Keratinocyte (primary cell): Measurements from ENCODE around the gene IRF8. TPM values are rescaled to one million over a fixed set of nuclear protein-coding genes. Genes with fewer than 3 reads are reported as not detected.

Experiments used
- DNase-seq: peaks from one replicate; pipeline ENCODE4 v3.0.0-alpha.2; 2011; ENCODE audit warnings: low read depth, missing footprints, low spot score
- FAIRE-seq: peaks from 2 replicates; lab custom pipeline; 2011; peaks lifted over from hg19 to GRCh38; lab: Jason Lieb, UNC
- H2AFZ ChIP-seq: 2 replicates; pipeline ENCODE4 v1.6.0; 2012; ENCODE audit warnings: low read length, control low read depth, inconsistent platforms; ENCODE audit not compliant: control insufficient read depth
- H3K27ac ChIP-seq: 2 replicates; pipeline ENCODE4 v1.5.1; 2011; ENCODE audit warnings: low read length; ENCODE audit not compliant: control insufficient read depth, insufficient read depth
- H3K27me3 ChIP-seq: 3 replicates; pipeline ENCODE4 v1.6.0; 2011; ENCODE audit warnings: low read length; ENCODE audit not compliant: control insufficient read depth, insufficient read depth; ENCODE audit errors: extremely low read depth
- H3K36me3 ChIP-seq, 2 experiments: 2 replicates in 1 of 2; 3 replicates in 1 of 2; pipeline ENCODE4 v1.5.1; 2011; ENCODE audit warnings: low read length in 2 of 2, mild to moderate bottlenecking in 1 of 2; ENCODE audit not compliant: control insufficient read depth in 2 of 2, insufficient read depth in 2 of 2; ENCODE audit errors: extremely low read depth in 1 of 2
- H3K4me1 ChIP-seq: 3 replicates; pipeline ENCODE4 v1.5.1; 2011; ENCODE audit warnings: low read length; ENCODE audit not compliant: control insufficient read depth, insufficient read depth; ENCODE audit errors: extremely low read depth
- H3K4me2 ChIP-seq: 3 replicates; pipeline ENCODE4 v1.6.0; 2011; ENCODE audit warnings: low read depth, low read length; ENCODE audit not compliant: control insufficient read depth, insufficient read depth; ENCODE audit errors: extremely low read depth
- H3K4me3 ChIP-seq, 3 experiments: fragments of 200-600 bp in 1 of 3; sonication (generic) in 1 of 3; 2 replicates in 2 of 3; 3 replicates in 1 of 3; pipeline ENCODE4 v1.5.1; 2011 to 2016; ENCODE audit warnings: low read length in 3 of 3, mild to moderate bottlenecking in 3 of 3, control low read depth in 2 of 3, inconsistent platforms in 1 of 3, low read depth in 1 of 3, mixed read lengths in 1 of 3, mixed run types in 1 of 3, moderate library complexity in 1 of 3; ENCODE audit not compliant: control insufficient read depth in 2 of 3, insufficient read depth in 2 of 3; ENCODE audit errors: extremely low read depth in 1 of 3
- H3K79me2 ChIP-seq: 2 replicates; pipeline ENCODE4 v1.6.0; 2012; ENCODE audit warnings: low read length; ENCODE audit not compliant: control insufficient read depth, insufficient read depth
- H3K9ac ChIP-seq: 3 replicates; pipeline ENCODE4 v1.6.0; 2011; ENCODE audit warnings: low read length; ENCODE audit not compliant: control insufficient read depth, insufficient read depth; ENCODE audit errors: extremely low read depth
- H3K9me1 ChIP-seq: 3 replicates; pipeline ENCODE4 v1.6.0; 2011; ENCODE audit warnings: low read length; ENCODE audit not compliant: control insufficient read depth, insufficient read depth; ENCODE audit errors: extremely low read depth
- H3K9me3 ChIP-seq: 2 replicates; pipeline ENCODE4 v1.5.1; 2012; ENCODE audit warnings: low read depth, low read length; ENCODE audit not compliant: control insufficient read depth
- H4K20me1 ChIP-seq: 3 replicates; pipeline ENCODE4 v1.6.0; 2011; ENCODE audit warnings: low read length; ENCODE audit not compliant: control insufficient read depth, insufficient read depth; ENCODE audit errors: extremely low read depth
- CTCF ChIP-seq, 3 experiments: IDR thresholded peaks in 1 of 3; conservative IDR thresholded peaks in 1 of 3; optimal IDR thresholded peaks in 1 of 3; 2 replicates in 2 of 3; 3 replicates in 1 of 3; pipeline versions ENCODE3 to v1.5.1; 2011; ENCODE audit warnings: low read length in 3 of 3, mild to moderate bottlenecking in 3 of 3, moderate library complexity in 2 of 3, control low read depth in 1 of 3, inconsistent platforms in 1 of 3; ENCODE audit not compliant: insufficient read depth in 2 of 3; ENCODE audit errors: extremely low read depth in 1 of 3
- EZH2 ChIP-seq: IDR thresholded peaks from one replicate; pipeline ENCODE4 v1.6.1; 2012; ENCODE audit warnings: inconsistent platforms, mild to moderate bottlenecking, low read length, moderate library complexity
- dilution Hi-C: fragments of 300-500 bp; cut with MboI; formaldehyde crosslinking; loops from one replicate; pipeline ENCODE4 v1.7.0; 2020; ENCODE audit warnings: low sequenced_read_pairs; ENCODE audit not compliant: extremely low pct_ligation_motif_present
- polyA plus RNA-seq, 5 experiments: library from polyadenylated mRNA; depleted of rRNA in 3 of 5; stranded (reverse) in 3 of 5; stranded (forward) in 1 of 5; unstranded in 1 of 5; fragments of >200 nt; gene quantifications; 1 replicate in 1 of 5; 2 replicates in 3 of 5; 3 replicates in 1 of 5; pipeline versions ENCODE4 v1.2.1 to v1.2.3, GENCODE V29; 2011 to 2012; ENCODE audit warnings: missing spikeins in 2 of 5, low read depth in 1 of 5, low replicate concordance in 1 of 5

Gene IRF8
- polyA plus RNA-seq, 1 donor (not counting 4 experiments of a cell fraction or from before 2014, with no cell fraction given), result not detected

DNA sequence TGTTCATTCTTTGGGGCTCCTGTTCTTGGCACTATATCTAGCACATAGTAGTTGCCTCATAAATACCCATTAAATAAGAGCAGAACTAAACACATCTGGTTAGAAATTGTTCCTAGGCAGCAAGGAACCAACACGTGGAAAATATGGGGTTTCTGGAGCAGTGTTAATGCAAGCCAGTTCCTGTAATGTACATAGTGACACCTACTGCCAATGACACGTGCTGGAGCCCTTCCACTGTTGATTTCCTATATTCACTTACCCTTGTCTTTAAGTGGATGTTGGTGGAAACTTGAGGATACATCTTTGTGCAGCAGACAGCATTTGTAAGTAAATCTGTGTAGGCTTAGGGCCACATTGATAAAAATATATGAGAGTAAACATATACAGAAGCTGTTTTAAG, 1.6 kb upstream of the IRF8 start:
- no peaks in the 10 kb centered on the region for H3K79me2 ChIP-seq
- dilution Hi-C loops, result no loop called here
- peaks cover 52% of the 10 kb centered on the region for H3K27me3 ChIP-seq
- TF ChIP-seq CTCF (optimal IDR thresholded peaks at IDR 0.05 in 1 of 3, IDR thresholded peaks at IDR 0.05 in 1 of 3, conservative IDR thresholded peaks at IDR 0.05 in 1 of 3; ENCODE audit: extremely low read depth in 1 of 3, insufficient read depth in 2 of 3, low read length in 3 of 3) (peak in 1 of 3 experiments; percentile 2), EZH2 (no peak)
- H3K4me1 ChIP-seq, result no peaks in the 10 kb centered on the region
- H3K9ac ChIP-seq, result no peak overlapping the region
- no peaks in the 10 kb centered on the region for H3K9me1 ChIP-seq
- H3K36me3 ChIP-seq, result no peaks in the 10 kb centered on the region
- H3K4me2 ChIP-seq, result no peak overlapping the region
- no peak overlapping the region for H3K27ac ChIP-seq
- no peaks in the 10 kb centered on the region for H3K9me3 ChIP-seq
- no peak for FAIRE-seq
- DNase-seq, result no peak
- H2AFZ ChIP-seq, result no peak overlapping the region
- no peak overlapping the region for H3K4me3 ChIP-seq
- H4K20me1 ChIP-seq, result no peaks in the 10 kb centered on the region

DNA sequence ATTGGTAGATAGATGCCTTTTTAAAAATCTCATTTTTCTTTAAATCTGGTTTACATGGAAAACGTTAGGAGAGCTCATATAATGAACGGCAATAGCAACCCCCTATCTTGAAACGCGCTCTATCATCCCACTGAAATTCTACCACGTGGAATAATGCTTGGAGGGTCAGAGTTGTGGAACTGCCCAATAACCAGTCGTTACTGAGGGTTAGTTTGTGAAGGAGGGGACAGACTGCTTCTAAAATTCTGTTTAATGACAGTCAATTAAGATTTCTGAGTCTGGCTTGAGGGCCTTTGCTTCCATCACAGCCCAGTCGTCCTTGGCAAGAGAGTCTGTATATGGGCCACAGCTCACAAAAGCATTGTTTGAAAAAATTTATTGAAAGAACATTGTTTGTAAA, 482 bp downstream of the IRF8 start:
- Histone ChIP-seq H3K4me1 (no peaks in the 10 kb centered on the region), H3K79me2 (no peaks in the 10 kb centered on the region), H3K36me3 (no peaks in the 10 kb centered on the region), H3K9me1 (no peaks in the 10 kb centered on the region), H3K4me3 (no peak overlapping the region), H3K9me3 (no peaks in the 10 kb centered on the region), H3K27ac (no peak overlapping the region), H2AFZ (no peak overlapping the region), H4K20me1 (no peaks in the 10 kb centered on the region), H3K4me2 (no peak overlapping the region), H3K27me3 (peaks cover 46% of the 10 kb centered on the region), H3K9ac (no peak overlapping the region)
- DNase-seq (no peak), FAIRE-seq (no peak)
- TF ChIP-seq CTCF (optimal IDR thresholded peaks at IDR 0.05 in 1 of 3, IDR thresholded peaks at IDR 0.05 in 1 of 3, conservative IDR thresholded peaks at IDR 0.05 in 1 of 3; ENCODE audit: extremely low read depth in 1 of 3, insufficient read depth in 2 of 3, low read length in 3 of 3) (no peak), EZH2 (no peak)
- dilution Hi-C loops, result no loop called here
